Measurements from ENCODE around the gene CSNK1D. TPM values are rescaled to one million over a fixed set of nuclear protein-coding genes. Genes with fewer than 3 reads are reported as not detected.
A peak's percentile ranks its signal among the peaks of the same experiment; 100 is the strongest.

The CSNK1D gene
- total RNA-seq: 100 to 1,000 TPM; 116 TPM

GRCh38 chr17:82273327-82274133, at the start of gene CSNK1D:
CSNK1D (minus strand) TSS chr17:82273700; CDS start chr17:82273381, 319 bp downstream.
- peak within 1 kb of the TSS; percentile 97 for H3K4me3 Mint-ChIP-seq
- H3K27ac Mint-ChIP-seq: peak within 1 kb of the TSS; percentile 93
- peak; percentile 94 for DNase-seq
- H3K27me3 Mint-ChIP-seq: peaks cover 2% of the 10 kb centered on the region
- ChIA-PET POLR2A (interaction anchor here (0.7 to 5.3 kb wide), 17 partner anchors 9 to 208 kb away, joined by 3 to 49 read pairs (median 4); partner anchors contain the start of genes CD7, DUS1L, NARF and OGFOD3), CTCF (interaction anchor here (1.2 kb wide), 1 partner anchor 20 kb away, joined by 4 read pairs; no protein-coding TSS in a partner anchor)
- H3K4me1 Mint-ChIP-seq: peaks cover 41% of the 10 kb centered on the region
- H3K9me3 Mint-ChIP-seq: no peaks in the 10 kb centered on the region
- H3K36me3 Mint-ChIP-seq (ENCODE audit: low read depth): peaks cover 37% of the 10 kb centered on the region

GRCh38 chr17:82322526-82323453, 49.3 kb upstream of the CSNK1D start:
- Mint-ChIP-seq H3K4me3 (peak overlapping the region; percentile 1), H3K4me1 (peaks cover 22% of the 10 kb centered on the region), H3K27me3 (no peaks in the 10 kb centered on the region), H3K27ac (no peak overlapping the region), H3K36me3 (ENCODE audit: low read depth) (no peaks in the 10 kb centered on the region), H3K9me3 (no peaks in the 10 kb centered on the region)
- DNase-seq: no peak
- POLR2A ChIA-PET: interaction anchor here (0.6 to 3.5 kb wide), 3 partner anchors 12 to 25 kb away, joined by 3 to 24 read pairs (median 10); no protein-coding TSS in a partner anchor
- CTCF ChIA-PET: interaction anchor here (0.8 to 3.0 kb wide), 4 partner anchors 23 to 117 kb away, joined by 3 to 20 read pairs (median 8); no protein-coding TSS in a partner anchor

- no peak for DNase-seq
- H3K9me3 Mint-ChIP-seq: no peaks in the 10 kb centered on the region
- H3K36me3 Mint-ChIP-seq (ENCODE audit: low read depth): no peaks in the 10 kb centered on the region
- CTCF ChIA-PET: interaction anchor here (0.8 to 3.0 kb wide), 4 partner anchors 22 to 116 kb away, joined by 3 to 20 read pairs (median 8); no protein-coding TSS in a partner anchor
- H3K4me3 Mint-ChIP-seq: peak overlapping the region; percentile 64
- POLR2A ChIA-PET: interaction anchor here (1.0 to 3.5 kb wide), 4 partner anchors 19 to 81 kb away, joined by 3 to 24 read pairs (median 8); no protein-coding TSS in a partner anchor
- H3K27ac Mint-ChIP-seq: peak overlapping the region; percentile 35
- H3K4me1 Mint-ChIP-seq: peaks cover 22% of the 10 kb centered on the region
- no peaks in the 10 kb centered on the region for H3K27me3 Mint-ChIP-seq
These were observed 48.5 kb upstream of the CSNK1D start for GRCh38 chr17:82321947-82322466.

- Mint-ChIP-seq H3K4me3 (peak overlapping the region; percentile 64), H3K27me3 (no peaks in the 10 kb centered on the region), H3K27ac (peak overlapping the region; percentile 68), H3K4me1 (peaks cover 28% of the 10 kb centered on the region), H3K36me3 (ENCODE audit: low read depth) (no peaks in the 10 kb centered on the region), H3K9me3 (no peaks in the 10 kb centered on the region)
- peak; percentile 63 for DNase-seq
- POLR2A ChIA-PET: interaction anchor here (0.8 to 3.5 kb wide), 6 partner anchors 18 to 83 kb away, joined by 3 to 24 read pairs (median 4); no protein-coding TSS in a partner anchor
- CTCF ChIA-PET: interaction anchor here (0.6 to 3.0 kb wide), 9 partner anchors 9 to 85 kb away, joined by 3 to 28 read pairs (median 5); no protein-coding TSS in a partner anchor
These were observed 47.7 kb upstream of the CSNK1D start for GRCh38 chr17:82320956-82321927.

GRCh38 chr17:82320140-82320840, 46.8 kb upstream of the CSNK1D start:
- H3K36me3 Mint-ChIP-seq (ENCODE audit: low read depth): peaks cover 2% of the 10 kb centered on the region
- no peak overlapping the region for H3K4me3 Mint-ChIP-seq
- no peak for DNase-seq
- POLR2A ChIA-PET: interaction anchor here (0.8 to 3.5 kb wide), 3 partner anchors 22 to 82 kb away, joined by 3 to 24 read pairs (median 6); no protein-coding TSS in a partner anchor
- H3K27ac Mint-ChIP-seq: peak overlapping the region; percentile 21
- H3K9me3 Mint-ChIP-seq: no peaks in the 10 kb centered on the region
- CTCF ChIA-PET: interaction anchor here (0.7 to 3.0 kb wide), 6 partner anchors 19 to 84 kb away, joined by 3 to 28 read pairs (median 8); no protein-coding TSS in a partner anchor
- H3K27me3 Mint-ChIP-seq: peaks cover 4% of the 10 kb centered on the region
- H3K4me1 Mint-ChIP-seq: peaks cover 36% of the 10 kb centered on the region

GRCh38 chr17:82319619-82320062, 46.1 kb upstream of the CSNK1D start:
- no peaks in the 10 kb centered on the region for H3K9me3 Mint-ChIP-seq
- peaks cover 31% of the 10 kb centered on the region for H3K4me1 Mint-ChIP-seq
- no peak overlapping the region for H3K27ac Mint-ChIP-seq
- peaks cover 2% of the 10 kb centered on the region for H3K36me3 Mint-ChIP-seq (ENCODE audit: low read depth)
- no peak overlapping the region for H3K4me3 Mint-ChIP-seq
- H3K27me3 Mint-ChIP-seq: peaks cover 4% of the 10 kb centered on the region
- DNase-seq: no peak
- ChIA-PET CTCF (no interaction called here), POLR2A (no interaction called here)

GRCh38 chr17:82318772-82319606, 45.5 kb upstream of the CSNK1D start:
- POLR2A ChIA-PET: no interaction called here
- H3K9me3 Mint-ChIP-seq: no peaks in the 10 kb centered on the region
- DNase-seq: no peak
- H3K4me1 Mint-ChIP-seq: peaks cover 29% of the 10 kb centered on the region
- peaks cover 2% of the 10 kb centered on the region for H3K36me3 Mint-ChIP-seq (ENCODE audit: low read depth)
- H3K27me3 Mint-ChIP-seq: peaks cover 4% of the 10 kb centered on the region
- CTCF ChIA-PET: no interaction called here
- no peak overlapping the region for H3K4me3 Mint-ChIP-seq
- no peak overlapping the region for H3K27ac Mint-ChIP-seq

- Mint-ChIP-seq H3K27ac (no peak overlapping the region), H3K4me1 (peaks cover 31% of the 10 kb centered on the region), H3K4me3 (no peak overlapping the region), H3K9me3 (no peaks in the 10 kb centered on the region), H3K27me3 (peaks cover 4% of the 10 kb centered on the region), H3K36me3 (ENCODE audit: low read depth) (peaks cover 2% of the 10 kb centered on the region)
- POLR2A ChIA-PET: interaction anchor here (1.4 to 9.8 kb wide), 4 partner anchors 15 to 77 kb away, joined by 5 to 120 read pairs (median 10); partner anchors contain the start of gene SECTM1
- DNase-seq: no peak
- CTCF ChIA-PET: interaction anchor here (1.0 to 2.3 kb wide), 4 partner anchors 14 to 82 kb away, joined by 4 to 32 read pairs (median 12); no protein-coding TSS in a partner anchor
These were observed 44.6 kb upstream of the CSNK1D start for GRCh38 chr17:82318169-82318498.

GRCh38 chr17:82317394-82318168, 44.1 kb upstream of the CSNK1D start, which contains the start of gene CD7:
CD7 (minus strand) TSS chr17:82317608; CDS start chr17:82317495, 113 bp downstream.
- peak; percentile 62 for DNase-seq
- Mint-ChIP-seq H3K9me3 (no peaks in the 10 kb centered on the region), H3K4me3 (peak within 1 kb of the TSS; percentile 83), H3K36me3 (ENCODE audit: low read depth) (peaks cover 2% of the 10 kb centered on the region), H3K4me1 (peaks cover 28% of the 10 kb centered on the region), H3K27me3 (peaks cover 4% of the 10 kb centered on the region), H3K27ac (peak within 1 kb of the TSS; percentile 65)
- POLR2A ChIA-PET: interaction anchor here (0.9 to 9.8 kb wide), 9 partner anchors 16 to 202 kb away, joined by 3 to 120 read pairs (median 5); partner anchors contain the start of genes FOXK2 and SECTM1
- CTCF ChIA-PET: interaction anchor here (1.0 to 2.3 kb wide), 5 partner anchors 13 to 82 kb away, joined by 3 to 32 read pairs (median 6); no protein-coding TSS in a partner anchor
